ENCODE results near the gene C19orf85.
A peak's percentile ranks its signal among the peaks of the same experiment; 100 is the strongest.

C19orf85 gene
- total RNA-seq = 0 reads per million in 3 donors

DNA sequence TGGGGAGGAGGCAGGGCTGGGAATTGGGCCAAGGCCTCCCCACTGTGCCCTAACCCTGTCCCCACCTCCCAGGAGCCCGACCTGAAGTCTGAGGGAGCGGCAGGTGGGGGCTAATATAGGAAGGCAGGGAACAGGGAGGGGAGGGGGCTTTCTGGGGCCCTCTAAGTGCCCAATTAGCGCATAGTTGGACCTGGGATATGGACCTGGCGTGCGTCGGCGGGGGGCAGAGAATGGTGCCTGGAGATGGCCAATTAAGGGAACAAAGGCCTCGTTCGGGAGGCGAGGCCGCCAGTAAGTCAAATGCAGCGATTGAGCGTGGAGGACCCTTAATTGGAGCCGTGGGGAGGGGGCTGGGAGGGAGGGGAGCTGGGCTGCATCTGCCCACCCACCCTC is at the start of gene C19orf85:
TSS of gene C19orf85 (minus strand) at position 90 of the 393 bp plus-strand sequence. CDS start 197 bp downstream, outside the sequence.
- no peaks in the 10 kb centered on the region for H3K36me3 ChIP-seq (ENCODE audit: control insufficient read depth, insufficient read depth, low read length)
- H3K4me1 ChIP-seq (ENCODE audit: control insufficient read depth, insufficient read depth, low read length, poor library complexity, severe bottlenecking) = peaks cover 18% of the 10 kb centered on the region
- DNase-seq = no peak
- no peaks in the 10 kb centered on the region for H3K27me3 ChIP-seq (replicated peaks; ENCODE audit: control insufficient read depth, insufficient read depth, low read length, poor library complexity, severe bottlenecking)
- H3K9me3 ChIP-seq (ENCODE audit: control insufficient read depth, low read length) = no peaks in the 10 kb centered on the region
- H3K27ac ChIP-seq (ENCODE audit: insufficient read depth, low read length, poor library complexity, severe bottlenecking) = no peak within 1 kb of the TSS
- no peak within 1 kb of the TSS for H3K4me3 ChIP-seq (ENCODE audit: insufficient read depth, low read depth, low read length, poor library complexity, severe bottlenecking)

DNA sequence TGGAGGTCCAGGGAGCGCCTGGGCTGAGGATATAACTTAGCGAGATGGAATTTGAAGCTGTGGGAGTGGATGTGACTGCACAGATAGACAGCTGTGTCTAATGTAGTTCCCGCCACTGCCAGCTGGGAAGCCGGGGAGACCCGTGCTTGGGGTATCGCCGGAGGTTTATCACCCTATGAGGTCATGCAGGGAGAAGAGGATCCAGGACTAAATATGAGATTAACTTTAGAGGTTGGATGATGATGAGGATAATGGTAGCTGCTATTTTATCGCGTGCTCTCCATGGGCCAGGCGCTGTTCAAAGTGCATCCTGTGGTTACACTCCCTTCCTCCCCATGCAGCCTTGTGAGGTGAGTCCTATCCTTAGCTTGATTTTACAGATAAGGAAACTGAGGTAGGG is 43.6 kb upstream of the C19orf85 start:
- H3K9me3 ChIP-seq (ENCODE audit: control insufficient read depth, low read length) = no peaks in the 10 kb centered on the region
- no peak overlapping the region for H3K4me3 ChIP-seq (ENCODE audit: insufficient read depth, low read depth, low read length, poor library complexity, severe bottlenecking)
- no peak overlapping the region for H3K27ac ChIP-seq (ENCODE audit: insufficient read depth, low read length, poor library complexity, severe bottlenecking)
- no peaks in the 10 kb centered on the region for H3K27me3 ChIP-seq (replicated peaks; ENCODE audit: control insufficient read depth, insufficient read depth, low read length, poor library complexity, severe bottlenecking)
- peaks cover 5% of the 10 kb centered on the region for H3K4me1 ChIP-seq (ENCODE audit: control insufficient read depth, insufficient read depth, low read length, poor library complexity, severe bottlenecking)
- DNase-seq = no peak
- no peaks in the 10 kb centered on the region for H3K36me3 ChIP-seq (ENCODE audit: control insufficient read depth, insufficient read depth, low read length)

DNA sequence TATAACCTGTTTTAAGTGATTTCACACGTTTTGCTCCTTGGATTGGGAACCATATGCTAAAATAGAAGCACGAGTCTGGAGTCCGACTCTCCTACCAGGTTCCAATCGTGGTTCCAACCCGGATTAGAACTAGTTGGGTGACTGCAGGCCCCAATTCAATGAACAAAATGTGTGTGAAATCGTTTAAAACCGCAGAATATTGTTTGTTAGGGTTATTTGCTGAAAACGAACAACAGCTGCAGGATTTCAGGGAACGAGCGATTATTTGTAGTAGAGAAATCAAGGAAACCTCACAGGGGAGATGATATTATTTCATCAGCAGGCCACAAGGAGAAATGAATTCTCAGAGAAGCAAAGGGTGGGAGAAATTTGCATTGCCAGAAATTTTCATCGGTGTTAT is 40.4 kb upstream of the C19orf85 start:
- Histone ChIP-seq H3K27me3 (replicated peaks; ENCODE audit: control insufficient read depth, insufficient read depth, low read length, poor library complexity, severe bottlenecking) (no peaks in the 10 kb centered on the region), H3K4me1 (ENCODE audit: control insufficient read depth, insufficient read depth, low read length, poor library complexity, severe bottlenecking) (peaks cover 5% of the 10 kb centered on the region), H3K4me3 (ENCODE audit: insufficient read depth, low read depth, low read length, poor library complexity, severe bottlenecking) (no peak overlapping the region), H3K36me3 (ENCODE audit: control insufficient read depth, insufficient read depth, low read length) (no peaks in the 10 kb centered on the region), H3K27ac (ENCODE audit: insufficient read depth, low read length, poor library complexity, severe bottlenecking) (no peak overlapping the region), H3K9me3 (ENCODE audit: control insufficient read depth, low read length) (no peaks in the 10 kb centered on the region)
- no peak for DNase-seq

DNA sequence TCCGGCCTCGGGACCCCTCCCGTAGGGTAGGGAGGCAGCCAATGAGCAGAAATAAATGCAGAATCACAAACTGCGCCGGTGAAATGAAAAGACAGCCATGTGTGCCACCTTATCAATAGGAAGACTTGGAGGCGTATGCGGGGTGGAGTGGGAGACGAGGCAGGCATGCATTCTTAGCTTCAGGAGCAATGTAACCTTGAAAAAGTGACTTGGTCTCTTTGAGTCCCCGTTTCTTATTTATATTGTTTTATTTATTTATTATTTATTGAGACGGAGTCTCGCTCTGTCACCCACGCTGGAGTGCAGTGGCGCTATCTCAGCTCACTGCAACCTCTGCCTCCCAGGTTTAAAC is 39.7 kb upstream of the C19orf85 start:
- no peak for DNase-seq
- peaks cover 5% of the 10 kb centered on the region for H3K4me1 ChIP-seq (ENCODE audit: control insufficient read depth, insufficient read depth, low read length, poor library complexity, severe bottlenecking)
- H3K9me3 ChIP-seq (ENCODE audit: control insufficient read depth, low read length) = no peaks in the 10 kb centered on the region
- H3K36me3 ChIP-seq (ENCODE audit: control insufficient read depth, insufficient read depth, low read length) = no peaks in the 10 kb centered on the region
- H3K27me3 ChIP-seq (replicated peaks; ENCODE audit: control insufficient read depth, insufficient read depth, low read length, poor library complexity, severe bottlenecking) = no peaks in the 10 kb centered on the region
- H3K4me3 ChIP-seq (ENCODE audit: insufficient read depth, low read depth, low read length, poor library complexity, severe bottlenecking) = peak overlapping the region; percentile 50
- H3K27ac ChIP-seq (ENCODE audit: insufficient read depth, low read length, poor library complexity, severe bottlenecking) = no peak overlapping the region

DNA sequence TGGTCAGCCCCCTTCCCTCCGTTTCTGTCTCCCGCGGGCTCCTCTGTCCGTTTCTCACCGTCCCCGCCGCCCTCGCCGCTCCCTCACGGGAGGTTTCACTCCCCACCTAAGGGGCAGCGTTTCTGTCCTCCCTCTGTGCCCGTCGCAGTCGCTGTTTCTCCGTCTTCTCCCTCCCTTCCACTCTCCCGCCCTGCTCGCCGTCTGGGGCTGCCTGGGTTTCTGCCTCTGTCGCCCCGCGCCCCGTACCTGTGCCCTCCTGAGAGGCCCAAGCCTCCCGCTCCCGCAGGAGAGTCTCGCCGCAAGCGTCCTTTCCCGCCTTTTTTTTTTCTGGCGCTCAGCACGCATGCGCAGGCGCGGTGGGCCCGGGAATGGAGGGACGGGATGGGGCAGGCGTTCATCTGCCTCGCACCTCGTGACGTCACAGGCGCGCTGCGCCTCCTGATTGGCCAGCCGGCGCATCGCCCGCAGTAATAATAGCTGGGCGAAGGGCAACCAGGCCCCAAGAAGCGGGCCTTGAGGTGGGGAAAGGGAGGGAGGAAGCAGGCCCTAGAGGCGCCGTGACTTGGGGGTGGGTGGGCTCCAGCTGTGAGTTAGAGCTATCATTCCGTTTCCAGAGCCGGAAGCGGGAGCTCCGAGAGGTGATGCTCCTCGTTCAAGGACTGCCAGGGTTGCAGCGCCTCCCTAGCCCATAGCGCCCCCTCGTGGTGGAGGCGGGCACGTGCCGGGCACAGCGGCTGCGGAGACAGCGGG is 39.1 kb upstream of the C19orf85 start:
- H3K27ac ChIP-seq (ENCODE audit: insufficient read depth, low read length, poor library complexity, severe bottlenecking) = peak overlapping the region; percentile 35
- DNase-seq = peak; percentile 83 to 88 (median 83)
- H3K9me3 ChIP-seq (ENCODE audit: control insufficient read depth, low read length) = no peaks in the 10 kb centered on the region
- peaks cover 5% of the 10 kb centered on the region for H3K4me1 ChIP-seq (ENCODE audit: control insufficient read depth, insufficient read depth, low read length, poor library complexity, severe bottlenecking)
- H3K36me3 ChIP-seq (ENCODE audit: control insufficient read depth, insufficient read depth, low read length) = no peaks in the 10 kb centered on the region
- H3K27me3 ChIP-seq (replicated peaks; ENCODE audit: control insufficient read depth, insufficient read depth, low read length, poor library complexity, severe bottlenecking) = no peaks in the 10 kb centered on the region
- H3K4me3 ChIP-seq (ENCODE audit: insufficient read depth, low read depth, low read length, poor library complexity, severe bottlenecking) = peak overlapping the region; percentile 50

DNA sequence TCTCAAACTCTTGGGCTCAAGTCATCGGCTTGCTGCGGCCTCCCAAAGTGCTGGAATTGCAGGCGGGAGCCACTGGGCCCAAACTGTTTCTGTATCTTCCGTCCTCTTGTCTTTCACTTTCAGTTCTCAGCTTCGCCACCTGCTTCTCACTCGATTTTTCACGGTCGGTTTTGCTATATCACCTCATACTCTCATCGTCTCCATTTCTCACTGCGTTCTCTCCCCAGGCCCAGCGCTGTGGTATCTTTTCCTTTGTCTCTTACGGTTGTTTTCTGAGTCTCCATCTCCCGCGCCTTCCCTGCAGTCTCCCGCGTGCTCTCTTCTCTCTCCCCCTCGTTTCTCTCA is 38.6 kb upstream of the C19orf85 start:
- DNase-seq = no peak
- Histone ChIP-seq H3K27me3 (replicated peaks; ENCODE audit: control insufficient read depth, insufficient read depth, low read length, poor library complexity, severe bottlenecking) (no peaks in the 10 kb centered on the region), H3K27ac (ENCODE audit: insufficient read depth, low read length, poor library complexity, severe bottlenecking) (no peak overlapping the region), H3K4me1 (ENCODE audit: control insufficient read depth, insufficient read depth, low read length, poor library complexity, severe bottlenecking) (peaks cover 5% of the 10 kb centered on the region), H3K4me3 (ENCODE audit: insufficient read depth, low read depth, low read length, poor library complexity, severe bottlenecking) (peak overlapping the region; percentile 50), H3K36me3 (ENCODE audit: control insufficient read depth, insufficient read depth, low read length) (no peaks in the 10 kb centered on the region), H3K9me3 (ENCODE audit: control insufficient read depth, low read length) (no peaks in the 10 kb centered on the region)

DNA sequence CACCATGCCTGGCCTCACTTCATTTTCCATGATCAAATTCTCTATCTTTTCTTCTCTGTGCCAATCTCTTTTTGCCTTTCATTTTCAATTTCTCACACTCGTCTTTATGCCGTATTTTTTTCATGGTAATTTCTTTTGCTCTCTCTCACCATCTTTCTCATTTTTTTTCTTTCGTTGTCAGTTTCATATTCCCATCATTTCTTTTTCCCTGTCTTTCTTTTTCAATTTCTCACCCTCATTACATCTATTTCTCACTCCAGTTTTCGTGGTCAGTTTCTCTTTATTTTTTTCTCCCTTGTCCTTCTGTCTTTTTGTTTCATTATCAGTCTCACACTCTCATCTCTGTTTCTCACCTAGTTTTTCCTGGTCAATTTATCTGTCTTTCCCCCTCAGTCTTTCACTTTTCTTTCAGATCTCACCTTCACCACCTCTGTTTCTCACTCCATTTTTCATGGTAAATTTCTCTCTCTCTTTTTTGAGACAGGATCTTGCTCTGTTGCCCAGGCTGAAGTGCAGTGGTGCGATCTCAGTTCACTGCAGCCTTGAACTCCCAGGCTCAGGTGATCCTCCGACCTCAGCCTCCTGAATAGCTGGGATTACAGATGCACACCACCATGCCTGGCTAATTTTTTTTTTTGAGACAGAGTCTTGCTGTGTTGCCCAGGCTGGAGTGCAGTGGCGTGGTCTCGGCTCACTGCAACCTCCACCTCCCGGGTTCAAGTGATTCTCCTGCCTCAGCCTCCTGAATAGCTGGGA is 37.8 kb upstream of the C19orf85 start:
- no peaks in the 10 kb centered on the region for H3K36me3 ChIP-seq (ENCODE audit: control insufficient read depth, insufficient read depth, low read length)
- DNase-seq = no peak
- H3K4me3 ChIP-seq (ENCODE audit: insufficient read depth, low read depth, low read length, poor library complexity, severe bottlenecking) = no peak overlapping the region
- peaks cover 5% of the 10 kb centered on the region for H3K4me1 ChIP-seq (ENCODE audit: control insufficient read depth, insufficient read depth, low read length, poor library complexity, severe bottlenecking)
- H3K27me3 ChIP-seq (replicated peaks; ENCODE audit: control insufficient read depth, insufficient read depth, low read length, poor library complexity, severe bottlenecking) = no peaks in the 10 kb centered on the region
- H3K9me3 ChIP-seq (ENCODE audit: control insufficient read depth, low read length) = no peaks in the 10 kb centered on the region
- H3K27ac ChIP-seq (ENCODE audit: insufficient read depth, low read length, poor library complexity, severe bottlenecking) = no peak overlapping the region

DNA sequence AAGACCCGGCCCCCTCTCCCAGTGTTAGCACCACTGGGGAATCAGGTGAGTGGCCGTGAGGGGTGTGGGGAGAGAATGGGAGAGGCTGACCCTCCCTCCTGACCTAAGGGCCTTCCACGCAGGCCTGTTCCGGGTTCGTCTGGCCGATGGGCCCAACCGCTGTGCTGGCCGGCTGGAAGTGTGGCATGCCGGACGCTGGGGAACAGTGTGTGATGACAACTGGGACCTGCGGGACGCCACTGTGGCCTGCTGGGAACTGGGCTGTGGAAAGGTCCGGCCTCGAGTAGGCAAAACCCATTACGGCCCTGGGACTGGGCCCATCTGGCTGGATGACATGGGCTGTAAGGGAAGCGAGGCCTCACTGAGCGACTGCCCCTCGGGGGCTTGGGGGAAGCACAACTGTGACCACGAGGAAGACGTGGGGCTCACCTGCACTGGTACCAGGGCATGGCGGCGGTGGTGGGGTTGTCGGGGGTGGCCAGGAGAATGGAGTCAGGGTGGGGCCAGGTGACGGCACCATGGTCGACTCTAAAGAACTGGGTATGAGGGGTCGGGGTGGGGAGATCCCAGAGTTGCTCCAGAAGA is 35.9 kb upstream of the C19orf85 start:
- Histone ChIP-seq H3K4me1 (ENCODE audit: control insufficient read depth, insufficient read depth, low read length, poor library complexity, severe bottlenecking) (peaks cover 5% of the 10 kb centered on the region), H3K4me3 (ENCODE audit: insufficient read depth, low read depth, low read length, poor library complexity, severe bottlenecking) (no peak overlapping the region), H3K27me3 (replicated peaks; ENCODE audit: control insufficient read depth, insufficient read depth, low read length, poor library complexity, severe bottlenecking) (no peaks in the 10 kb centered on the region), H3K36me3 (ENCODE audit: control insufficient read depth, insufficient read depth, low read length) (no peaks in the 10 kb centered on the region), H3K9me3 (ENCODE audit: control insufficient read depth, low read length) (no peaks in the 10 kb centered on the region), H3K27ac (ENCODE audit: insufficient read depth, low read length, poor library complexity, severe bottlenecking) (no peak overlapping the region)
- DNase-seq = no peak

DNA sequence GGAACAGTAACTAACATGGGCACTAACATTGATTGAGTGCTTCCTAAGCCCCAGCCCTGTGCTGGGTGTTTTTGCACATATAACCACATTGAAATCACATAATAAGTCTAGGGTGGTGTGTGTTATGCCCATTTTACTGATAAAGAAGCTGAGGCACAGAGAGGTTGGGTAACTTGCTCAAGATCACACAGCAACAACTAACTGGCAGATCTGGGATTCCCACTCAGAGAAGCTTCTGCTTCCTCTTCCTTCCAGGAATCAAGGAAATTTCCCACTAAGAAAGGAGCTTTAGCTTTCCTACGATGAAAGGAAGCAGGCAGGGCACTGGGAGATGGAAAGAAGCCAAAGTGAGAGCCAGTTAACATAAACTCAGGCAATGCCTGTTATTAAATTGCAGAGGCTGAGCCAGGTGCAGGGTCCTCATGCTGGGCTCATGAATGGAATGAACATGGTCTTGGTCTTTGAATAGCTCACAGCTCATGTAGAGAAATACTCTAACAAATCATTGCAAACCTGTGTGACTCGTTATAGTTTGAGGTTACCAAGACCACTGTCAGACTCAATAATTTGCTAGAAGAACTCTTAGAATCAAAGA is 33.8 kb upstream of the C19orf85 start:
- Histone ChIP-seq H3K4me1 (ENCODE audit: control insufficient read depth, insufficient read depth, low read length, poor library complexity, severe bottlenecking) (peaks cover under 1% of the 10 kb centered on the region), H3K4me3 (ENCODE audit: insufficient read depth, low read depth, low read length, poor library complexity, severe bottlenecking) (no peak overlapping the region), H3K9me3 (ENCODE audit: control insufficient read depth, low read length) (no peaks in the 10 kb centered on the region), H3K27me3 (replicated peaks; ENCODE audit: control insufficient read depth, insufficient read depth, low read length, poor library complexity, severe bottlenecking) (no peaks in the 10 kb centered on the region), H3K27ac (ENCODE audit: insufficient read depth, low read length, poor library complexity, severe bottlenecking) (no peak overlapping the region), H3K36me3 (ENCODE audit: control insufficient read depth, insufficient read depth, low read length) (no peaks in the 10 kb centered on the region)
- no peak for DNase-seq

DNA sequence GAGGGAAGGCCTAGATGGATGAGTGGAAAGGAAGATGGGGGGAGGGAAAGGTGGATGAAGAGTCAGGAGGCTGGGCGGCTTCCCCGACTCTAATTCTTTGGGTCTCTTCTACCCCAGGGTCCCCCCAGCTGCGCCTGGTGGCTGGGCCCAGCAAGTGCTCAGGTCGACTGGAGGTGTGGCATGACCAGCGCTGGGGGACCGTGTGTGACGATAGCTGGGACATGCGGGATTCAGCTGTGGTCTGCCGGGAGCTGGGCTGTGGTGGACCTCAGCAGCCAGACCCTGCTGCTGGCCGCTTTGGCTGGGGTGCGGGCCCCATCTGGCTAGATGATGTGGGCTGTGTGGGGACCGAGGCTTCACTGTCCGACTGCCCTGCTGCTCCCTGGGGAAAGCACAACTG is 33.2 kb upstream of the C19orf85 start:
- Histone ChIP-seq H3K4me3 (ENCODE audit: insufficient read depth, low read depth, low read length, poor library complexity, severe bottlenecking) (no peak overlapping the region), H3K9me3 (ENCODE audit: control insufficient read depth, low read length) (no peaks in the 10 kb centered on the region), H3K27me3 (replicated peaks; ENCODE audit: control insufficient read depth, insufficient read depth, low read length, poor library complexity, severe bottlenecking) (no peaks in the 10 kb centered on the region), H3K4me1 (ENCODE audit: control insufficient read depth, insufficient read depth, low read length, poor library complexity, severe bottlenecking) (no peaks in the 10 kb centered on the region), H3K27ac (ENCODE audit: insufficient read depth, low read length, poor library complexity, severe bottlenecking) (no peak overlapping the region), H3K36me3 (ENCODE audit: control insufficient read depth, insufficient read depth, low read length) (no peaks in the 10 kb centered on the region)
- no peak for DNase-seq
